SK-N-SH treated with all-trans-retinoic acid at 6 μM for 48 hours (cell line): ENCODE measurements around the gene SASH1.

Source experiments
- CREB5 ChIP-seq: fragments of 250-450 bp; sonication (Bioruptor Pico); IDR thresholded peaks from 2 replicates; pipeline ENCODE4 v1.5.1; 2020; ENCODE audit warnings: low read depth, mild to moderate bottlenecking, moderate library complexity
- CSDC2 ChIP-seq: fragments of 250-450 bp; sonication (Bioruptor Pico); IDR thresholded peaks from 2 replicates; pipeline ENCODE4 v1.5.0; 2020; ENCODE audit warnings: mild to moderate bottlenecking, moderate library complexity
- PATZ1 ChIP-seq: fragments of 250-450 bp; sonication (Bioruptor Pico); IDR thresholded peaks from 2 replicates; pipeline ENCODE4 v1.8.0; 2020; ENCODE audit warnings: mild to moderate bottlenecking, moderate library complexity, borderline replicate concordance
- ZFP30 ChIP-seq: fragments of 450-650 bp; formaldehyde crosslinking; IDR thresholded peaks from 2 replicates; pipeline ENCODE4 v1.5.0; 2022; ENCODE audit warnings: mild to moderate bottlenecking, moderate library complexity
- ZNF565 ChIP-seq: fragments of 450-650 bp; formaldehyde crosslinking; conservative IDR thresholded peaks from 2 replicates; pipeline ENCODE4 v1.5.0; 2020; ENCODE audit warnings: low read depth, mild to moderate bottlenecking, moderate library complexity
- ZNF8 ChIP-seq: fragments of 450-650 bp; formaldehyde crosslinking; IDR thresholded peaks from 2 replicates; pipeline ENCODE4 v1.5.0; 2020; ENCODE audit warnings: mild to moderate bottlenecking, moderate library complexity

DNA sequence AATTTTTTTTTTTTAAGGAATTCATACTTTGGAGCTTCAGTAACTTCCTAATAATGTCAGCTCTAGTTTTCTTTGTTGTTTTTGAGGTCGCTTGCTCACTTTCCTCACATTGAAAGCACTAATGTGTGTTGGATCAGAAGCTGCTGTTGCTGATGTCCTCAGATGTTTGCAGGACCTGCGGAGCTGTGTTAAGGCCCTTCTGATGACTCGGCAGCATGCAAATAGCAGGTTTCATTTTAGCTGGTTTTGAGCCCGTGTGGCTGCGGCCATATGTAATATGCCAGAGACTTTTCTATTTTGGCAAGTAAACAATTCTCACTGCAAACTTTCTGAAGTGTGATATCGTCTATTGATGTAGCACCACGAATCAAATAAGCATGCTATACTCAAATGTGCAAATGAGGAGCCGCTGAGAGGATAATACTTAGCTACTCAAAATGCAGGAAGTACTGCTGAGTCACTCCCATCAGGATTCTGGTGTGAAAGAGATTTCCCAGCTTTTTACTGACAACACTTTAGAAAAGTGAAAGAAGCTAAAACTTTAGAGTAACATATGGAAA is 187.8 kb downstream of the SASH1 start:
- TF ChIP-seq ZNF8, result no peak
- peak; percentile 89 for TF ChIP-seq CSDC2
- TF ChIP-seq PATZ1 (CRISPR knock-in tag), result no peak
- no peak for TF ChIP-seq CREB5
- no peak for TF ChIP-seq ZFP30 (CRISPR knock-in tag)
- no peak for TF ChIP-seq ZNF565 (CRISPR knock-in tag)
